Bronchial epithelial cell (primary cell): ENCODE results near the gene ZSWIM1. TPM values are rescaled to one million over a fixed set of nuclear protein-coding genes. Genes with fewer than 3 reads are reported as not detected.

Source experiments
- DNase-seq: peaks from one replicate; pipeline ENCODE4 v3.0.0-alpha.2; 2010; ENCODE audit warnings: low read depth
- FAIRE-seq: peaks from 2 replicates; lab custom pipeline; 2011; peaks lifted over from hg19 to GRCh38; lab: Jason Lieb, UNC
- H3K27me3 ChIP-seq: 2 replicates; pipeline ENCODE4 v1.5.1; 2011; ENCODE audit warnings: low read length; ENCODE audit not compliant: control insufficient read depth, insufficient read depth
- H3K36me3 ChIP-seq: 2 replicates; pipeline ENCODE4 v1.5.1; 2011; ENCODE audit warnings: low read length; ENCODE audit not compliant: control insufficient read depth, insufficient read depth
- H3K4me3 ChIP-seq: 2 replicates; pipeline ENCODE4 v1.5.1; 2011; ENCODE audit warnings: mild to moderate bottlenecking, low read depth, low read length, control low read depth
- total RNA-seq: library from RNA; depleted of rRNA; stranded (reverse); fragments of >200 nt; gene quantifications from 2 replicates; pipeline ENCODE4 v1.2.1, GENCODE V29; 2014
- TF ChIP-seq, protein P1 (sequence below): IDR thresholded peaks from 2 replicates; pipeline ENCODE4 v1.5.1; 2011; ENCODE audit warnings: mild to moderate bottlenecking, moderate library complexity, low read length, control low read depth, inconsistent platforms; ENCODE audit not compliant: insufficient read depth, severe bottlenecking

ZSWIM1 gene
- total RNA-seq, 1 donor from 2014 or later, result 1.3 TPM

DNA sequence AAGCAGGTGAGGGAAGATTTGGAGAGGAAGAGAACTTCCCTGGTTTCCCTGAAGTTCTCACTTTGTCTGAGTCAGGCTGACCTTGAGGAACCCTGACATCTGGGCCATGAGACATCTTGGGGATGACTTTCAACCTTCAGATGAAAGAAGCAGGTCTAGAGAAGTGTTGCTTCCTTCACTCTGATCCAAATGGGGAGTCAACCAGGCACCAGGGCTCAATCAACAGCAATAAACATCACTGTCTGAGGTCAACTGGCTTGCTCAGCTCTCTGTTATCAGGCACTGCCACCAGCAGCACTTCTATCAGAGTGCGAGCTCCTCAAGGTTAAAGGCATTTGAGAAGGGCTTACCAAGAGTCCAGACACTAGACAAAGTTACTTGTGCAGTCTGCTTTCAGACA lies 30.1 kb upstream of the ZSWIM1 start:
- H3K4me3 ChIP-seq, result no peak overlapping the region
- FAIRE-seq (no peak), DNase-seq (no peak)
- TF ChIP-seq, protein P1, sequence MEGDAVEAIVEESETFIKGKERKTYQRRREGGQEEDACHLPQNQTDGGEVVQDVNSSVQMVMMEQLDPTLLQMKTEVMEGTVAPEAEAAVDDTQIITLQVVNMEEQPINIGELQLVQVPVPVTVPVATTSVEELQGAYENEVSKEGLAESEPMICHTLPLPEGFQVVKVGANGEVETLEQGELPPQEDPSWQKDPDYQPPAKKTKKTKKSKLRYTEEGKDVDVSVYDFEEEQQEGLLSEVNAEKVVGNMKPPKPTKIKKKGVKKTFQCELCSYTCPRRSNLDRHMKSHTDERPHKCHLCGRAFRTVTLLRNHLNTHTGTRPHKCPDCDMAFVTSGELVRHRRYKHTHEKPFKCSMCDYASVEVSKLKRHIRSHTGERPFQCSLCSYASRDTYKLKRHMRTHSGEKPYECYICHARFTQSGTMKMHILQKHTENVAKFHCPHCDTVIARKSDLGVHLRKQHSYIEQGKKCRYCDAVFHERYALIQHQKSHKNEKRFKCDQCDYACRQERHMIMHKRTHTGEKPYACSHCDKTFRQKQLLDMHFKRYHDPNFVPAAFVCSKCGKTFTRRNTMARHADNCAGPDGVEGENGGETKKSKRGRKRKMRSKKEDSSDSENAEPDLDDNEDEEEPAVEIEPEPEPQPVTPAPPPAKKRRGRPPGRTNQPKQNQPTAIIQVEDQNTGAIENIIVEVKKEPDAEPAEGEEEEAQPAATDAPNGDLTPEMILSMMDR, result no peak
- peaks cover 15% of the 10 kb centered on the region for H3K36me3 ChIP-seq
- H3K27me3 ChIP-seq, result no peaks in the 10 kb centered on the region

DNA sequence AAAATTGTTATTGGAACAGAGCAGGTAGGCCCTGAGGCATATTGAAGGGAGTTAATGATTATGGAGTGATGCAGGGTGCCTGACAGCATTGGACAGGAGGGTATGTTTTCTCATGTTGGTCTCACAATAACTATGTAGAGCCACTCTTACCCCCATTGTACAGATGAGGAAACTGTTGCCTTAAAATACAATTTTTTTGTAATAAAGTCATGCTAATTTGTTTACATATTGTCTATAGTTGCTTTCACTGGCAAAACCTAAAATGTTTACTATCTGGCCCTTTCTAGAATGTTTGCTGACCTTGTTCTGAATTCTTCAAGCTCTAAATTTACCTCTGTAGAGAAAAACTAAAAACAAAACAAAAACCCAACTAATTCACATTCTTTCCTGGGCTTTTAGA lies 29.5 kb upstream of the ZSWIM1 start:
- Histone ChIP-seq H3K27me3 (no peaks in the 10 kb centered on the region), H3K36me3 (peaks cover 13% of the 10 kb centered on the region), H3K4me3 (no peak overlapping the region)
- DNase-seq, result no peak
- no peak for FAIRE-seq
- TF ChIP-seq, protein P1, result no peak

DNA sequence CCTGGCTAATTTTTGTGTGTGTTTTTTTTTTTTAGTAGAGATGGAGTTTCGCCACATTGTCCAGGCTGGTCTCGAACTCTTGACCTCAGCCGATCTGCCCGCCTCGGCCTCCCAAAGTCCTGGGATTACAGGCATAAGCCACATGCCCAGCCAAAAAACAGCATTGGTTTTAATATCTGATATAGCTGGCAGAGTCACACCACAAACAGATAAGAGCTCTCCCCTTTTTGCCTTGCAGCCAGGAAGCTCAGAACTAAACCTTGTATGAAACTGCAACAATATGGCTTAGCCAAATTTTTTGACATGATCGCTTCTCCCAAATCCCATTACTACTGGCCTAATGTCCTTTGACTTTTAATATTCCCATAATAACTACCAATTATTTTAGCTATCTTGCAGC lies 28.7 kb upstream of the ZSWIM1 start:
- Histone ChIP-seq H3K36me3 (peaks cover 12% of the 10 kb centered on the region), H3K4me3 (no peak overlapping the region), H3K27me3 (no peaks in the 10 kb centered on the region)
- TF ChIP-seq, protein P1, result no peak
- DNase-seq (no peak), FAIRE-seq (no peak)

DNA sequence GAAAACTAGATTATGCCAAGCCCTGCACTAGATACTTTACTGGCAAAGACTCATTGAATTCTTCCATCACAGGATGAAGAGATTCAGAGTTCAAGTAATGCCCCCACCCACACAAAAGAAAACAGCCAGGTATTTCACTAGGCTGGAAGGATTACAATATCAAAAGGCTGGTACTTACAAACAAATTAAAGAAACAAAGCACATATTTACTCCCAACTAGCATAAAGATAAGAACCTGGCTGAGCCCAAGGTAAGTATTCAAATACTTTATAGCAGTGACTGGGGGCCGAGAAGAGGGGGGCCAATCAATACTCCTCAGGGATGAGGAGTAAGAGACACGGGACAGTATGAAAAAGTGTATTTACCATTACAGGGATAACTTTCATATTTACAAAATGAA lies 27.5 kb upstream of the ZSWIM1 start:
- TF ChIP-seq, protein P1, result no peak
- no peak for FAIRE-seq
- H3K4me3 ChIP-seq, result no peak overlapping the region
- no peak for DNase-seq
- H3K27me3 ChIP-seq, result no peaks in the 10 kb centered on the region
- H3K36me3 ChIP-seq, result peaks cover 8% of the 10 kb centered on the region

DNA sequence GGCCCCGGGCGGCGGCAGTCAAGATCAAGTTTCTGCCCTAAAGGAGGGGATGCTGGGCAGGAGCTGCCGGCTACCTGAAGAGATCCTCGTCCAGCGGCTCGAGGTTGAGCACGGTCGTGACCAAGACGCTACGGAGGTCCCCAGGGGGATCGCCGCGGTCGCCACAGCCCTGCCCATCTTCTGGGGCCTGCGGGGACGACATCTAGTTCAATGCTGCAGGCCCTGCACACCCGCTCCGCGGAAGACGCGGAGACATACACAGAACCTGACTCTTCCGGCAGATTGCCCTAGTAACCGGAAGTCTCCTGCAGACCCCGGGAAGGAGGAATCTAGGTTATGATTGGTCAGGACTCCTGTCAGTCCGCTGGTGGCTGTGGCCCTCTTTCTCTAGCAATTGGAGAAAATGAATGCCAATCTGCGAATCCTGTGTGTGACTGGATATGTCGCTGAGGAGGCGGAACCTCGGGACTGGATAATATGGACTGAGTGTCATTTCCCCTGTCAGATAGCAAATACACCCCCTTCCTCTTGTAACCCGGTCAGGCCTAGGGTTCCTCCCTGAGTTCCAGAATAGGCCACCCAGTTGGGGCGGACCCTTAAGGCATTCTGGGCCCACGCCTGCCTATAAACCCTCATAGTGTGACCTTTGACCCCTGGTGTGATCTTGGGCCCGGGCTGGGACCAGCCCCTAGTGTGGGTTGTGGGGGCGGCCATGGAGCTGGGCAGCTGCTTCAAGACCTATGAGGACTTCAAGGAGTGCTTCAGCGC lies 23.7 kb upstream of the ZSWIM1 start, which contains the start of the genes ACOT8 and ZSWIM3:
ACOT8 (minus strand) TSS at position 279 of the 768 bp plus-strand sequence; CDS start at position 202, 77 bp downstream.
ZSWIM3 (plus strand) TSS at position 501 of the 768 bp plus-strand sequence; CDS start at position 713, 212 bp downstream.
- FAIRE-seq, result no peak
- H3K4me3 ChIP-seq, result peak within 1 kb of the TSS; percentile 68
- peaks cover 7% of the 10 kb centered on the region for H3K36me3 ChIP-seq
- DNase-seq, result peak; percentile 99
- no peaks in the 10 kb centered on the region for H3K27me3 ChIP-seq
- TF ChIP-seq, protein P1, result no peak
